ENCODE measurements around the gene SPHK2. TPM values are rescaled to one million over a fixed set of nuclear protein-coding genes. Genes with fewer than 3 reads are reported as not detected.
"Not testable (repeated sequence)": the region's sequence is repeated elsewhere in the genome, so short reads cannot be mapped to it uniquely, and the experiment has no call there.

Gene SPHK2
- polyA plus RNA-seq, 4 donors: 8.4 to 34.8 (median 17.7) TPM

GRCh38 chr19:48674921-48675824 lies 55.9 kb downstream of the SPHK2 start:
- peak; percentile 64 to 74 (median 66) for DNase-seq (ENCODE audit: low read depth in 4 of 4, low spot score in 3 of 4)

- DNase-seq (ENCODE audit: low read depth in 4 of 4, low spot score in 3 of 4): no peak
Measured at GRCh38 chr19:48676487-48676886, 57.2 kb downstream of the SPHK2 start.

GRCh38 chr19:48676887-48677286 lies 57.6 kb downstream of the SPHK2 start:
- DNase-seq (ENCODE audit: low read depth in 4 of 4, low spot score in 3 of 4): no peak

GRCh38 chr19:48678201-48678600 lies 58.9 kb downstream of the SPHK2 start:
- DNase-seq (ENCODE audit: low read depth in 4 of 4, low spot score in 3 of 4): no peak

GRCh38 chr19:48680006-48680405 lies 60.7 kb downstream of the SPHK2 start:
- DNase-seq (ENCODE audit: low read depth in 4 of 4, low spot score in 3 of 4): not testable (repeated sequence)

Other genes starting within 250 kb of the SPHK2 start
- gene KDELR1, start 228.0 kb upstream of the SPHK2 start, polyA plus RNA-seq (ENCODE audit: insufficient read length in 4 of 4): 100 to 1,000 TPM; 203 to 255 (median 230) TPM
- 1 to 10 TPM in 1 of 4 donors, under 1 TPM in 3; 0.54 to 2.2 (median 0.67) TPM for gene GRIN2D, start 225.8 kb upstream of the SPHK2 start, polyA plus RNA-seq (ENCODE audit: insufficient read length in 4 of 4)
- gene GRWD1, start 173.5 kb upstream of the SPHK2 start, polyA plus RNA-seq (ENCODE audit: insufficient read length in 4 of 4): 10 to 100 TPM; 18.0 to 28.1 (median 24.7) TPM
- 1 to 10 TPM in 1 of 4 donors, under 1 TPM in 3; 0.54 to 1.2 (median 0.85) TPM for gene KCNJ14, start 163.9 kb upstream of the SPHK2 start, polyA plus RNA-seq (ENCODE audit: insufficient read length in 4 of 4)
- 100 to 1,000 TPM in 1 of 4 donors, 10 to 100 TPM in 3; 72.4 to 106 (median 78.0) TPM for gene CYTH2, start 150.1 kb upstream of the SPHK2 start, polyA plus RNA-seq (ENCODE audit: insufficient read length in 4 of 4)
- gene LMTK3, start 107.7 kb upstream of the SPHK2 start, polyA plus RNA-seq (ENCODE audit: insufficient read length in 4 of 4): 1 to 10 TPM in 3 of 4 donors, under 1 TPM in 1; 0.41 to 5.3 (median 2.0) TPM
- under 1 TPM; 0.10 to 0.60 (median 0.39) TPM for gene SULT2B1, start 67.3 kb upstream of the SPHK2 start, polyA plus RNA-seq (ENCODE audit: insufficient read length in 4 of 4)
- under 1 TPM in 1 of 4 donors, not detected in 3; 0.15 TPM for gene SPACA4, start 12.8 kb upstream of the SPHK2 start, polyA plus RNA-seq (ENCODE audit: insufficient read length in 4 of 4)
- gene FAM83E, start 4.4 kb upstream of the SPHK2 start, polyA plus RNA-seq (ENCODE audit: insufficient read length in 4 of 4): 1 to 10 TPM in 2 of 4 donors, under 1 TPM in 1, not detected in 1; 0.79 to 3.4 (median 1.9) TPM
- 1,000 to 10,000 TPM; 1,033 to 1,349 (median 1,082) TPM for gene RPL18, start 328 bp upstream of the SPHK2 start, polyA plus RNA-seq (ENCODE audit: insufficient read length in 4 of 4)
- 10 to 100 TPM in 3 of 4 donors, 1 to 10 TPM in 1; 9.8 to 17.3 (median 13.9) TPM for gene DBP, start 17.9 kb downstream of the SPHK2 start, polyA plus RNA-seq (ENCODE audit: insufficient read length in 4 of 4)
- gene CA11, start 26.7 kb downstream of the SPHK2 start, polyA plus RNA-seq (ENCODE audit: insufficient read length in 4 of 4): 10 to 100 TPM; 18.2 to 58.7 (median 27.4) TPM
- 1 to 10 TPM in 2 of 4 donors, under 1 TPM in 2; 0.83 to 1.9 (median 1.2) TPM for gene NTN5, start 53.5 kb downstream of the SPHK2 start, polyA plus RNA-seq (ENCODE audit: insufficient read length in 4 of 4)
- 1 to 10 TPM; 1.3 to 4.5 (median 2.5) TPM for gene FUT2, start 76.5 kb downstream of the SPHK2 start, polyA plus RNA-seq (ENCODE audit: insufficient read length in 4 of 4)
- gene MAMSTR, start 100.2 kb downstream of the SPHK2 start, polyA plus RNA-seq (ENCODE audit: insufficient read length in 4 of 4): 10 to 100 TPM in 1 of 4 donors, 1 to 10 TPM in 3; 4.5 to 13.3 (median 8.5) TPM
- gene RASIP1, start 121.1 kb downstream of the SPHK2 start, polyA plus RNA-seq (ENCODE audit: insufficient read length in 4 of 4): 10 to 100 TPM; 11.5 to 17.3 (median 13.1) TPM
- under 1 TPM; 0.08 to 0.53 (median 0.37) TPM for gene IZUMO1, start 127.4 kb downstream of the SPHK2 start, polyA plus RNA-seq (ENCODE audit: insufficient read length in 4 of 4)
- gene FUT1, start 133.1 kb downstream of the SPHK2 start, polyA plus RNA-seq (ENCODE audit: insufficient read length in 4 of 4): 1 to 10 TPM in 3 of 4 donors, under 1 TPM in 1; 0.67 to 3.5 (median 3.2) TPM
- not detected for gene FGF21, start 136.0 kb downstream of the SPHK2 start, polyA plus RNA-seq (ENCODE audit: insufficient read length in 4 of 4)
- 10 to 100 TPM; 19.5 to 58.6 (median 32.0) TPM for gene BCAT2, start 191.5 kb downstream of the SPHK2 start, polyA plus RNA-seq (ENCODE audit: insufficient read length in 4 of 4)
- gene HSD17B14, start 217.0 kb downstream of the SPHK2 start, polyA plus RNA-seq (ENCODE audit: insufficient read length in 4 of 4): 10 to 100 TPM in 3 of 4 donors, 1 to 10 TPM in 1; 8.3 to 38.2 (median 26.3) TPM
- 10 to 100 TPM; 19.8 to 60.5 (median 27.7) TPM for gene PLEKHA4, start 249.1 kb downstream of the SPHK2 start, polyA plus RNA-seq (ENCODE audit: insufficient read length in 4 of 4)

Measured in left renal pelvis (tissue), 4 donors.